ENCODE measurements around the gene LRRTM4. TPM values are rescaled to one million over a fixed set of nuclear protein-coding genes. Genes with fewer than 3 reads are reported as not detected.

LRRTM4 gene
- polyA plus RNA-seq, 1 donor (not counting 4 experiments of a cell fraction or from before 2014, with no cell fraction given), result not detected

DNA sequence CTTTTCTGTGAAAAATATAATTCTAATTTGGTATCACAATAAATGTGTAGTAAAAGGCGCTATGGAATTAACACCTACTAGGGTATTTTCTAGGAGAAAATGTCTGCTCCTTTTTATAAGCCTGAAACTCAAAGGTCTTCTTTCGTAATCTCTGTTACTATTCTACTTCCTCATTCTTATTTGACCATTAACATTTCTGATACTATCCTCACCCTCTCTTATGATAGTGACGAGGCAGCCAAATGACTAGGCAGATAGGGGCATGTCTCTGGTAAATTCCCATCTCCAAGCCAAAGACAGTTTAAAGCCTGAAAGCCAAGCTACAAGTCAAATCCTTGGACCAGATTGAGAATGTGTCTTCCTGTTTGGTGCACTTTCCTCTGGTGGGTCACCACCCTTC lies 251.7 kb downstream of the LRRTM4 start:
- no peaks in the 10 kb centered on the region for H3K9me1 ChIP-seq (ENCODE audit: control insufficient read depth, extremely low read depth, insufficient read depth, low read length)
- H3K4me3 ChIP-seq (ENCODE audit: control insufficient read depth in 2 of 3, extremely low read depth in 1 of 3, insufficient read depth in 2 of 3, low read depth in 1 of 3, low read length in 3 of 3), result no peak overlapping the region
- no peaks in the 10 kb centered on the region for H3K36me3 ChIP-seq (ENCODE audit: control insufficient read depth in 2 of 2, extremely low read depth in 1 of 2, insufficient read depth in 2 of 2, low read length in 2 of 2)
- no peaks in the 10 kb centered on the region for H4K20me1 ChIP-seq (ENCODE audit: control insufficient read depth, extremely low read depth, insufficient read depth, low read length)
- no peak overlapping the region for H3K4me2 ChIP-seq (ENCODE audit: control insufficient read depth, extremely low read depth, insufficient read depth, low read depth, low read length)
- H3K4me1 ChIP-seq (ENCODE audit: control insufficient read depth, extremely low read depth, insufficient read depth, low read length), result no peaks in the 10 kb centered on the region
- FAIRE-seq (no peak), DNase-seq (ENCODE audit: low read depth, low spot score) (no peak)
- no peak overlapping the region for H3K9ac ChIP-seq (ENCODE audit: control insufficient read depth, extremely low read depth, insufficient read depth, low read length)
- no peak for TF ChIP-seq EZH2 (IDR thresholded peaks at IDR 0.05; ENCODE audit: low read length)
- TF ChIP-seq, protein P1, sequence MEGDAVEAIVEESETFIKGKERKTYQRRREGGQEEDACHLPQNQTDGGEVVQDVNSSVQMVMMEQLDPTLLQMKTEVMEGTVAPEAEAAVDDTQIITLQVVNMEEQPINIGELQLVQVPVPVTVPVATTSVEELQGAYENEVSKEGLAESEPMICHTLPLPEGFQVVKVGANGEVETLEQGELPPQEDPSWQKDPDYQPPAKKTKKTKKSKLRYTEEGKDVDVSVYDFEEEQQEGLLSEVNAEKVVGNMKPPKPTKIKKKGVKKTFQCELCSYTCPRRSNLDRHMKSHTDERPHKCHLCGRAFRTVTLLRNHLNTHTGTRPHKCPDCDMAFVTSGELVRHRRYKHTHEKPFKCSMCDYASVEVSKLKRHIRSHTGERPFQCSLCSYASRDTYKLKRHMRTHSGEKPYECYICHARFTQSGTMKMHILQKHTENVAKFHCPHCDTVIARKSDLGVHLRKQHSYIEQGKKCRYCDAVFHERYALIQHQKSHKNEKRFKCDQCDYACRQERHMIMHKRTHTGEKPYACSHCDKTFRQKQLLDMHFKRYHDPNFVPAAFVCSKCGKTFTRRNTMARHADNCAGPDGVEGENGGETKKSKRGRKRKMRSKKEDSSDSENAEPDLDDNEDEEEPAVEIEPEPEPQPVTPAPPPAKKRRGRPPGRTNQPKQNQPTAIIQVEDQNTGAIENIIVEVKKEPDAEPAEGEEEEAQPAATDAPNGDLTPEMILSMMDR (optimal IDR thresholded peaks at IDR 0.05 in 1 of 3, IDR thresholded peaks at IDR 0.05 in 1 of 3, conservative IDR thresholded peaks at IDR 0.05 in 1 of 3; ENCODE audit: extremely low read depth in 1 of 3, insufficient read depth in 2 of 3, low read length in 3 of 3), result no peak
- H3K27me3 ChIP-seq (ENCODE audit: control insufficient read depth, extremely low read depth, insufficient read depth, low read length), result no peaks in the 10 kb centered on the region
- dilution Hi-C loops (cut with MboI; ENCODE audit: extremely low pct_ligation_motif_present, low sequenced_read_pairs), result no loop called here
- no peaks in the 10 kb centered on the region for H3K9me3 ChIP-seq (ENCODE audit: control insufficient read depth, low read depth, low read length)
- no peak overlapping the region for H2AFZ ChIP-seq (ENCODE audit: control insufficient read depth, low read length)
- no peak overlapping the region for H3K27ac ChIP-seq (ENCODE audit: control insufficient read depth, insufficient read depth, low read length)
- no peaks in the 10 kb centered on the region for H3K79me2 ChIP-seq (ENCODE audit: control insufficient read depth, insufficient read depth, low read length)

DNA sequence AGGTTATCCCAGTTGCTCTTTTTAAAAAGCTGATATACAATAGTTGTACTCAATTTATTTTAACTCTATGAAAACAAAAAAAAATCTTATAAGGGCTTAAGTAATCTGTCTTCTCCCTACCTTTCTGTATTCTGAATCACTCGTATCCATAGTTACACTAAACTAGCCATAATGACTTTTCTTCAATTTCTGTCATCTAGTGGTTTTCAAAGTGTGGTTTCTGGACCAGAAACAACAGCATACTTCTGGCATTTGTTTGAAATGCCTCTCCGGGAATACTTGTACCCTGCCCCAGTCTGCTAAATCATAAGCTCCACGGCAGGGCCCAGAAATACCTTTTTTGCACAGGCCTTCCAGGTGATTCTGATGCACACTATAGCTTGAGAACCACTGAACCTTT lies 253.6 kb downstream of the LRRTM4 start:
- H3K9ac ChIP-seq (ENCODE audit: control insufficient read depth, extremely low read depth, insufficient read depth, low read length), result no peak overlapping the region
- no peaks in the 10 kb centered on the region for H3K9me1 ChIP-seq (ENCODE audit: control insufficient read depth, extremely low read depth, insufficient read depth, low read length)
- no peaks in the 10 kb centered on the region for H3K4me1 ChIP-seq (ENCODE audit: control insufficient read depth, extremely low read depth, insufficient read depth, low read length)
- H3K79me2 ChIP-seq (ENCODE audit: control insufficient read depth, insufficient read depth, low read length), result no peaks in the 10 kb centered on the region
- no peak for TF ChIP-seq EZH2 (IDR thresholded peaks at IDR 0.05; ENCODE audit: low read length)
- TF ChIP-seq, protein P1 (optimal IDR thresholded peaks at IDR 0.05 in 1 of 3, IDR thresholded peaks at IDR 0.05 in 1 of 3, conservative IDR thresholded peaks at IDR 0.05 in 1 of 3; ENCODE audit: extremely low read depth in 1 of 3, insufficient read depth in 2 of 3, low read length in 3 of 3), result no peak
- no peak overlapping the region for H3K4me3 ChIP-seq (ENCODE audit: control insufficient read depth in 2 of 3, extremely low read depth in 1 of 3, insufficient read depth in 2 of 3, low read depth in 1 of 3, low read length in 3 of 3)
- no peaks in the 10 kb centered on the region for H3K9me3 ChIP-seq (ENCODE audit: control insufficient read depth, low read depth, low read length)
- H3K27ac ChIP-seq (ENCODE audit: control insufficient read depth, insufficient read depth, low read length), result no peak overlapping the region
- no peak overlapping the region for H3K4me2 ChIP-seq (ENCODE audit: control insufficient read depth, extremely low read depth, insufficient read depth, low read depth, low read length)
- no peaks in the 10 kb centered on the region for H3K27me3 ChIP-seq (ENCODE audit: control insufficient read depth, extremely low read depth, insufficient read depth, low read length)
- H4K20me1 ChIP-seq (ENCODE audit: control insufficient read depth, extremely low read depth, insufficient read depth, low read length), result no peaks in the 10 kb centered on the region
- no peak overlapping the region for H2AFZ ChIP-seq (ENCODE audit: control insufficient read depth, low read length)
- dilution Hi-C loops (cut with MboI; ENCODE audit: extremely low pct_ligation_motif_present, low sequenced_read_pairs), result no loop called here
- no peak for FAIRE-seq
- no peaks in the 10 kb centered on the region for H3K36me3 ChIP-seq (ENCODE audit: control insufficient read depth in 2 of 2, extremely low read depth in 1 of 2, insufficient read depth in 2 of 2, low read length in 2 of 2)
- DNase-seq (ENCODE audit: low read depth, low spot score), result no peak
